SK-N-SH (cell line): ENCODE measurements around the gene CDX1. TPM values are rescaled to one million over a fixed set of nuclear protein-coding genes. Genes with fewer than 3 reads are reported as not detected.

Source experiments
- CTCF ChIA-PET: fragments of 300-600, 350-600 bp; formaldehyde crosslinking; extraction: SDS; loops from one replicate; lab custom pipeline; 2021; lab: Yijun Ruan, JAX
- POLR2A ChIA-PET: fragments of 350-600 bp; sonication (Branson Sonifier 250); formaldehyde crosslinking; extraction: SDS; loops from one replicate; lab custom pipeline; 2020; ENCODE audit warnings: antibody characterized with exemption, inconsistent platforms; lab: Yijun Ruan, JAX
- DNase-seq: peaks from one replicate; pipeline ENCODE4 v3.0.0; 2012
- H2AFZ ChIP-seq: fragments of 200-600 bp; sonication (generic); 2 replicates; pipeline ENCODE4 v1.8.1; 2016; ENCODE audit warnings: antibody characterized with exemption, mild to moderate bottlenecking, low read depth
- H3F3A ChIP-seq: fragments of 200-600 bp; sonication (generic); replicated peaks from 2 replicates; pipeline ENCODE3; 2016; ENCODE audit warnings: antibody characterized with exemption, mild to moderate bottlenecking; ENCODE audit not compliant: insufficient read depth
- H3K27ac ChIP-seq, 2 experiments: fragments of 200-500 bp in 1 of 2; fragments of 200-600 bp in 1 of 2; sonication (Bioruptor generic) in 1 of 2; sonication (generic), shearing (Covaris generic) in 1 of 2; 2 replicates each; pipeline versions ENCODE4 v1.5.1 to v1.6.1; 2014 to 2016; ENCODE audit warnings: low read depth in 2 of 2, inconsistent platforms in 1 of 2, low read length in 1 of 2, mild to moderate bottlenecking in 1 of 2, mixed read lengths in 1 of 2
- H3K27me3 ChIP-seq: fragments of 200-600 bp; sonication (generic), shearing (Covaris generic); 2 replicates; pipeline ENCODE4 v1.6.1; 2016; ENCODE audit warnings: mixed run types; ENCODE audit not compliant: insufficient read depth
- H3K36me3 ChIP-seq, 2 experiments: fragments of 200-500 bp in 1 of 2; fragments of 200-600 bp in 1 of 2; sonication (Bioruptor generic) in 1 of 2; sonication (generic) in 1 of 2; replicated peaks in 1 of 2; 2 replicates each; pipeline versions ENCODE3 to v1.5.1; 2014 to 2016; ENCODE audit warnings: low read length in 1 of 2, mild to moderate bottlenecking in 1 of 2; ENCODE audit not compliant: insufficient read depth in 2 of 2, control insufficient read depth in 1 of 2
- H3K4me1 ChIP-seq, 2 experiments: fragments of 200-500 bp in 1 of 2; fragments of 200-600 bp in 1 of 2; sonication (Bioruptor generic) in 1 of 2; sonication (generic), shearing (Covaris generic) in 1 of 2; 2 replicates each; pipeline versions ENCODE4 v1.5.1 to v1.6.1; 2014 to 2016; ENCODE audit warnings: low read depth in 1 of 2, low read length in 1 of 2, mixed run types in 1 of 2; ENCODE audit not compliant: insufficient read depth in 2 of 2, control insufficient read depth in 1 of 2
- H3K4me2 ChIP-seq: fragments of 200-600 bp; sonication (generic), shearing (Covaris generic); 2 replicates; pipeline ENCODE4 v1.6.1; 2017; ENCODE audit warnings: mixed run types
- H3K4me3 ChIP-seq, 2 experiments: fragments of 200-500 bp in 1 of 2; fragments of 200-600 bp in 1 of 2; sonication (Bioruptor generic) in 1 of 2; sonication (generic), shearing (Covaris generic) in 1 of 2; 2 replicates each; pipeline versions ENCODE4 v1.5.1 to v1.8.1; 2014 to 2016; ENCODE audit warnings: low read depth in 2 of 2, inconsistent platforms in 1 of 2, low read length in 1 of 2, mild to moderate bottlenecking in 1 of 2, mixed read lengths in 1 of 2, moderate library complexity in 1 of 2
- H3K79me2 ChIP-seq: fragments of 200-600 bp; sonication (generic); 2 replicates; pipeline ENCODE4 v1.8.1; 2017; ENCODE audit warnings: mild to moderate bottlenecking; ENCODE audit not compliant: insufficient read depth
- H3K9ac ChIP-seq: fragments of 200-600 bp; sonication (generic); 2 replicates; pipeline ENCODE4 v1.6.1; 2017; ENCODE audit warnings: mixed run types
- H3K9me2 ChIP-seq: fragments of 200-600 bp; sonication (generic); 2 replicates; pipeline ENCODE4 v1.6.1; 2017; ENCODE audit warnings: mixed run types
- H3K9me3 ChIP-seq: fragments of 200-600 bp; sonication (generic); 2 replicates; pipeline ENCODE4 v1.6.1; 2017; ENCODE audit warnings: mixed run types, mild to moderate bottlenecking, moderate library complexity
- H4K20me1 ChIP-seq: fragments of 200-600 bp; sonication (generic); 2 replicates; pipeline ENCODE4 v1.6.1; 2017; ENCODE audit warnings: mild to moderate bottlenecking, mixed run types; ENCODE audit not compliant: insufficient read depth
- CTCF ChIP-seq: fragments of 200-600 bp; sonication (generic); IDR thresholded peaks from 2 replicates; pipeline ENCODE4 v1.6.1; 2017; ENCODE audit warnings: antibody characterized with exemption, mild to moderate bottlenecking, moderate library complexity
- ELF1 ChIP-seq: IDR thresholded peaks from 2 replicates; pipeline ENCODE4 v1.4.0; 2012
- EP300 ChIP-seq, 2 experiments: IDR thresholded peaks; 2 replicates each; pipeline versions ENCODE4 v1.4.0 to v1.6.1; 2012; ENCODE audit warnings: borderline replicate concordance in 1 of 2, low read depth in 1 of 2, low read length in 1 of 2
- EZH2phosphoT487 ChIP-seq: fragments of 200-600 bp; sonication (generic); IDR thresholded peaks from 2 replicates; pipeline ENCODE4 v1.6.1; 2017; ENCODE audit warnings: low read depth, mixed run types, mild to moderate bottlenecking, antibody characterized with exemption, moderate library complexity, borderline replicate concordance
- FOSL2 ChIP-seq: IDR thresholded peaks from 2 replicates; pipeline ENCODE4 v1.4.0; 2012; ENCODE audit warnings: low read depth, mild to moderate bottlenecking, moderate library complexity, borderline replicate concordance
- FOXJ3 ChIP-seq: sonication (generic); formaldehyde crosslinking; IDR thresholded peaks from 2 replicates; pipeline ENCODE4 v1.5.1; 2020; ENCODE audit warnings: mild to moderate bottlenecking, missing genetic modification reagents
- FOXM1 ChIP-seq: IDR thresholded peaks from 2 replicates; pipeline ENCODE4 v1.4.0; 2012; ENCODE audit warnings: low read depth, mild to moderate bottlenecking
- GABPA ChIP-seq: IDR thresholded peaks from 2 replicates; pipeline ENCODE4 v1.4.0; 2012; ENCODE audit warnings: low read depth, mild to moderate bottlenecking
- GATA2 ChIP-seq: sonication (generic); formaldehyde crosslinking; IDR thresholded peaks from 2 replicates; pipeline ENCODE4 v1.5.0; 2020; ENCODE audit warnings: mild to moderate bottlenecking, missing genetic modification reagents
- IRF3 ChIP-seq: fragments of 150-350 bp; IDR thresholded peaks from 2 replicates; pipeline ENCODE4 v1.6.1; 2016; ENCODE audit warnings: mild to moderate bottlenecking, low read depth, low read length
- JUND ChIP-seq: IDR thresholded peaks from 2 replicates; pipeline ENCODE4 v1.4.0; 2012
- MEF2A ChIP-seq: IDR thresholded peaks from 2 replicates; pipeline ENCODE4 v1.4.0; 2012; ENCODE audit warnings: low read depth, borderline replicate concordance
- MXI1 ChIP-seq: IDR thresholded peaks from 2 replicates; pipeline ENCODE4 v1.6.1; 2012; ENCODE audit warnings: mild to moderate bottlenecking, low read depth, low read length, improper control_type of control experiment
- NFIC ChIP-seq: IDR thresholded peaks from 2 replicates; pipeline ENCODE4 v1.4.0; 2012; ENCODE audit warnings: borderline replicate concordance
- PBX3 ChIP-seq: IDR thresholded peaks from 2 replicates; pipeline ENCODE4; 2012
- POLR2AphosphoS5 ChIP-seq: IDR thresholded peaks from 2 replicates; pipeline ENCODE4 v1.6.1; 2012; ENCODE audit warnings: low read depth, low read length
- RAD21 ChIP-seq: IDR thresholded peaks from 2 replicates; pipeline ENCODE4 v1.6.1; 2012; ENCODE audit warnings: mild to moderate bottlenecking, low read length
- SIN3A ChIP-seq: IDR thresholded peaks from 2 replicates; pipeline ENCODE4 v1.6.1; 2012; ENCODE audit warnings: low read depth, mild to moderate bottlenecking, low read length, moderate library complexity, borderline replicate concordance
- SMC3 ChIP-seq: IDR thresholded peaks from 2 replicates; pipeline ENCODE4 v1.6.1; 2012; ENCODE audit warnings: low read depth, low read length, improper control_type of control experiment
- TEAD4 ChIP-seq: IDR thresholded peaks from 2 replicates; pipeline ENCODE4 v1.4.0; 2012; ENCODE audit warnings: mild to moderate bottlenecking, borderline replicate concordance; ENCODE audit not compliant: insufficient read depth
- YY1 ChIP-seq: IDR thresholded peaks from 2 replicates; pipeline ENCODE4 v1.4.0; 2012; ENCODE audit warnings: low read depth, mild to moderate bottlenecking
- WGBS: methylation state at CpG from one replicate; pipeline ENCODE4 v1.1.6; 2017; ENCODE audit warnings: low lambda C conversion rate; 5-methylcytosine and 5-hydroxymethylcytosine counted together
- polyA plus RNA-seq, 3 experiments: library from polyadenylated mRNA; depleted of rRNA; stranded (reverse); fragments of >200 nt; gene quantifications; 2 replicates each; pipeline ENCODE4 v1.2.3, GENCODE V29; 2012

Gene CDX1
- polyA plus RNA-seq, 1 of the 3 experiments (the other 2 are of a cell fraction): 0.23 TPM

GRCh38 chr5:150124596-150124995, 42.0 kb upstream of the CDX1 start (continued):
- no peak for TF ChIP-seq YY1
- no peak for TF ChIP-seq TEAD4
- no peak for TF ChIP-seq GABPA
- no peak for TF ChIP-seq PBX3
- TF ChIP-seq, all 33 proteins: peak for 0

DNA sequence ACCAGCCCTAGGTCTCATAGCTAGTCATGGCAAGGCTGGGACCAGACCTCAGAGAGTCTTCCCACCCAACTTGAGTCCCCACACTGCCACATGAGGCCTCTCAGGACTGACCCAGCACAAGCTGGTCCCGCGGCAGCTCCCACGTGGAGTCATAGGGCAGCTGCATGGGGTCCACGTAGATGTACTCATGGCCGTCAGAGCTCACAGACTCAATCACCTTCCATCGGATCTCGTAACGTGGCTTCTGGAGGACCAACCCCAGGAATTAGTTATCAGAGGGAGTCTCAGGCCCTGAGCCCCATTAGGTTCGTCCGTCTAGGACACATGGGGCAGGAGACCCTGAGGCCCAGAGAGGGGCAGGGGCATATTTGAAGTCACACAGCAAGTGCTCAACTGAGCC, 41.2 kb upstream of the CDX1 start:
- Histone ChIP-seq H3K36me3 (peaks cover 32 to 84% of the 10 kb centered on the region in 2 experiments), H3K4me2 (no peak overlapping the region), H3K4me1 (no peaks in the 10 kb centered on the region; a peak in 1 of 4 replicates), H3K27me3 (no peaks in the 10 kb centered on the region), H4K20me1 (no peaks in the 10 kb centered on the region), H3K27ac (no peak overlapping the region), H3K4me3 (no peak overlapping the region), H3K9ac (no peak overlapping the region), H3K9me3 (no peaks in the 10 kb centered on the region), H2AFZ (no peak overlapping the region), H3K79me2 (no peaks in the 10 kb centered on the region), H3F3A (no peaks in the 10 kb centered on the region), H3K9me2 (no peaks in the 10 kb centered on the region)
- POLR2A ChIA-PET: no interaction called here
- TF ChIP-seq EZH2phosphoT487 (no peak), MEF2A (no peak), YY1 (no peak), IRF3 (no peak), NFIC (no peak), FOXJ3 (no peak), ELF1 (no peak), FOSL2 (no peak), GATA2 (CRISPR knock-in tag) (no peak), EP300 (IDR thresholded peaks at IDR 0.05; ENCODE audit: borderline replicate concordance in 1 of 2, low read depth in 1 of 2, low read length in 1 of 2) (no peak), MXI1 (no peak), PBX3 (no peak), JUND (no peak), SIN3A (no peak), CTCF (no peak), POLR2AphosphoS5 (no peak), RAD21 (no peak), SMC3 (no peak), FOXM1 (no peak), GABPA (no peak)
- no peak for DNase-seq
- CTCF ChIA-PET: interaction anchor here (0.9 to 12.5 kb wide), 7 partner anchors 9 to 135 kb away, joined by 3 to 173 read pairs (median 4); no protein-coding TSS in a partner anchor
- 96% methylated on average over 4 of the region's 10 CpGs for WGBS
